Ramos (cell line): ENCODE data around the gene MRFAP1L1.
"Not testable (repeated sequence)": the region's sequence is repeated elsewhere in the genome, so short reads cannot be mapped to it uniquely, and the experiment has no call there.

Source experiments
- in situ Hi-C: fragments of 300-500 bp; cut with MboI; formaldehyde crosslinking; loops from one replicate; pipeline ENCODE4 v1.14.3; 2022; ENCODE audit warnings: low sequenced_read_pairs; ENCODE audit not compliant: unreplicated experiment

MRFAP1L1 gene

GRCh38 chr4:6693231-6694176, 16.2 kb downstream of the MRFAP1L1 start, which contains the start of gene S100P:
TSS of gene S100P (plus strand) at chr4:6693878. CDS start at chr4:6693933, 55 bp downstream.
- in situ Hi-C loops = no loop called here

DNA sequence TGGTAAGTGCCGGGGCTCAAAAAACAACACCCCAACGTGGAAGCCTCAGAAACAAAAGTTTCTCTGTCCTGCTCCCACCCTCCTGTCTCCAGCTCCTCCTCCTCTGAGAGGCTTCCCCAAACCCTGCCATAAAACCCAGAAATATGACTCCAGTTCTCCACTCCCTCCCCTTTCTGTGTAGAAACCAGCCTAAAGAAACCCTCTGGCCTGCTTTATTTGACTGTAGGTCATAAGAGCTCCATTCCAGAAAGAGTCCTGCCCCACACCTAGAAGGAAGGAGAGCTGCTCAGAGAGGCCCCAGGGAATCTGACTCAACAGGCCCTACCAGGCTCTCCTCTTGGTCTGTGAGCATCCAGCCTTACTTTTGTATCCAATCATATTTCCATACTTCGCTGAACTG, 16.9 kb downstream of the MRFAP1L1 start:
- in situ Hi-C loops = no loop called here

DNA sequence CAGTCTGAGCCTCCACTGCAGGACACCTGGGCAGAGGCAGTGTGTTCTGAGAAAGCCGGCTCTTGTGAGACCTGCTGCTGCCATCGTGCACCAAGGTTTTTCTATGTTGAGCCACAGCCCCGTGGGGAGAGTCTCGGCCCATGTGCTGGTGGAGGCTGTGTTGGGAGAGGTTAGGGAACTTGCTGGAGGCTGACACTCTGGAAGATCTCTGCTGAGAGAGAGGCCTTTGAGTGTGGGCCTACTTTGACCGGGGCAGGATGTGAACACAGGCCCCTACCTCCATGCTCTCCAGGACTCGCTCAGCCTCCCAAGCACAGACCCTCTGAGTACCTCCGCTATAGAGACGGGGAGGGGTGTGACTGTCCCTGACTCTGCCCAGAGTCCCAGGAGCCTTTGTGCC, 17.3 kb downstream of the MRFAP1L1 start:
- in situ Hi-C loops = no loop called here

- in situ Hi-C loops = no loop called here
These were observed 20.1 kb downstream of the MRFAP1L1 start for GRCh38 chr4:6689506-6689960.

GRCh38 chr4:6688879-6689505, 20.7 kb downstream of the MRFAP1L1 start:
- in situ Hi-C loops = no loop called here

DNA sequence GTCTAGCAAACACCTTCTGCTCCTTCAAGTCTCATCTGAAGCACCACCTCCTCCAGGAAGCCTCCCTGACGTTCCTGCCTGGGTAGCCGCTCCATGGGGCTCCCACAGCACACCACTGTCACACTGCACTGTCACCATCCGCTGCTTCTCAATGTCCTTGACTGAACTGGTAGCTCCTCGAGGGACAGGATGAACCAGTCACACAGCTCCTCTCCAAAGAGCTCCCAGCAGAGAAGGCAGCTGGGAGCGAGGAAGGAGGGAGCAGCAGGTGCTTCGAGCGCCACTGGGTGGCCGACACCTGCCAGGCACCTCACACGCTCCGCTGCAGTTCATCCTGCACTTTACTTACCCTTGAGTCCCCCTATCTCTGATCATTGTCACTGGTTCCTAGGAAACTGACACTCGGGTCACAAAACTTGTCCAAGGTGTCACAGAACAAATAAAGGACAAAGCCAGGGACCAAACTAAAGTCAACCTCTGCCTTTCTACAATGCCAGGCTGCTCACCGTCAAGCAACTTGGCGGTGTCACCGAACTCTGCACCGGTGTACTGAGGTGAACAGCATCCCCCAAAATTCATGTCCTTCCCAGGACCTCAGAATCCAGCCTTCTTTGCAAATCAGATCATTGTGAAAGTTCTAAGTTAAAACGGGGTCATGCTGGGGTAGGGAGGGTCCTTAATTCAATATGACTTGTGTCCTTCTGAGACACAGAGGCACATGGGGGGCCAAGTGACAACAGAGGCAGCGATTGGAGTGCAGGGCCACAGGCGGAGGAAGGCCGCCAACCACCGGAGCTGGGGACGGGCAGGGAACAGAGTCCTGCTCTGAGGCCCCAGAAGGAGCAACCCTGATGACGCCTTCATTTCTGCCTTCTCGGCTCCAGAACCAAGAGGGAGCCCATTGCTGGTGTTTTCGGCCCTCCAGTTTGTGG, 21.5 kb downstream of the MRFAP1L1 start:
- in situ Hi-C loops = no loop called here

GRCh38 chr4:6686104-6686787, 23.4 kb downstream of the MRFAP1L1 start:
- in situ Hi-C loops = no loop called here

GRCh38 chr4:6684656-6685055, 25.0 kb downstream of the MRFAP1L1 start:
- in situ Hi-C loops = no loop called here

DNA sequence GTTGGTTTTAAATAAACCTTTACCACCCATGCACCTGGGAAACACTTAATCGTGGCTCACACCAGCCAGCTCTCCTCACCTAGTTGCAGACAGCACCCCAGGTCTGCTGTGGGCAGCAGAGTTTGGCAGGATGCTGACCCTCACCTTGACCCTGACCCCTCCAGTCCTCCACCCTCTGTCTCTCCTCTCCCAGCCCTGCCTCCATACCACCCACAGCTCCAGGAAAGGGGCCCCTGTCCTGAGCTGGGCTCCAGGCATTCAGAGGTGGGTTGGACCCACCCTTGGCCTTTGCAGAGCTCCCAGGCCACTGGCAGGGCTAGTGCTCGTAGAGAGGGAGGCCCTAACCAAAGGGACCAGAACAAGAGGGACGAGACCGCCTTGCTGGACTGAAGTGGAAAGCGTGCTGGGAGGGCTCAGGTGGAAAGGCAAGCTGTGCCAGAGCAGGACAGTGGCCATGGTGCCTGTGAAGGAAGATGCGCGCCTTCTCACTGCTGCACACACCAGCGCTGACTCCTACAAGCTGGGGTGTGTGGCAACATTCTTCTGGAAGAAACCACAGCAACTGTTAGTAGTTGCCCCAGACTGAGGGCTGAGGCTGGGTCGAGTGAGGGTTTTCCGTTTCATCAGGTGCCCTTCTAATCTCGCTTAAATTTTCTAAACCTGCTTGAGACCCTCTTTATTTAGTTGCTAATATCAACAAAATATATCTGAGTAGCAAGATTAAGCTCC, 26.6 kb downstream of the MRFAP1L1 start:
- in situ Hi-C loops = no loop called here

GRCh38 chr4:6681191-6681590, 28.5 kb downstream of the MRFAP1L1 start:
- in situ Hi-C loops = no loop called here

DNA sequence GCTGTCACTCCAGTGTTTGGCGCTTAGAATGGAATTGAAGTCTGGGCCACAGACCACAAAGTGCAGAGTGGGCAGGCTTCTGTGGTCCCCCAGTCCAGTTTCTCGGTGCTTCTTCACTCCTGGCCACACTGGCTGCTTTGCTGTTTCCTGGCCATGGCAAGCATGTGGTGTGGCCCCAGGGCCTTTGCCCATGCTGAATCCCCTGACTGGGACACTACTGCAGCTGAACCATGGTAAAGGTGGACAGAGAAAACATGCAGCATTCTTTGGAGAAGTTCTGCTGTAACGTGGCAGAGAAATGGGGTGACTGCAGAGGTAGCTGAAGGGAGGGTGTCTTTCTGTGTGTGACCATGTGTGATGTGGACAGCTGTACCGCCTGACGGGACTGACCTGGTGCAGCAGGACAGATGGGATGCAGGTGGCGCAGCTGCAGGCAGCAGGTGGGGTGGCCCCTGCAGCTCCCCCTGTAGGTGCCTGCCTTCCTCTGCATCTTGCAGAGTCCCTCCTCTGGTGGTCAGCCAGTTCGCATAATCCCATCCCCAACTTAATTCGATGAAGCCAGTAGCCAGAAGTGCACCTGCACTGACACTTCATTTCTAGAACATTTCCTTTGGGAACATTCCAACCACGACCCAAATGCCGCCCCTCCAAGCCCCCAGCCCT, 29.2 kb downstream of the MRFAP1L1 start:
- in situ Hi-C loops = no loop called here

- in situ Hi-C loops = no loop called here
These were observed 32.7 kb downstream of the MRFAP1L1 start for GRCh38 chr4:6676722-6677558.

GRCh38 chr4:6674500-6675149, 35.0 kb downstream of the MRFAP1L1 start:
- in situ Hi-C loops = no loop called here

- in situ Hi-C loops = no loop called here
These were observed 35.8 kb downstream of the MRFAP1L1 start for GRCh38 chr4:6673660-6674499.

DNA sequence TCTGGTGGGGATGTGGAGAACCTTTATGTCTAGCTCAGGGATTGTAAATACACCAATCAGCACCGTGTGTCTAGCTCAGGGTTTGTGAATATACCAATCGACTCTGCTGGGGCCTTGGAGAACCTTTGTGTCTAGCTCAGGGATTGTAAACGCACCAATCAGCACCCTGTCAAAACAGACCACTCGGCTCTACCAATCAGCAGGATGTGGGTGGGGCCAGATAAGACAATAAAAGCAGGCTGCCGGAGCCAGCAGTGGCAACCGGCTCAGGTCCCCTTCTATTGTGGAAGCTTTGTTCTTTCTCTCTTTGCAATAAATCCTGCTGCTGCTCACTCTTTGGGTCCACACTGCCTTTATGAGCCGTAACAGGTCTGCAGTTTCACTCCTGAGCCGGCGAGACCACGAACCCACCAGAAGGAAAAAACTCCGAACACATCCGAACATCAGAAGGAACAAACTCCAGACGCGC, 36.4 kb downstream of the MRFAP1L1 start:
- in situ Hi-C loops = not testable (repeated sequence)

GRCh38 chr4:6672541-6673190, 37.0 kb downstream of the MRFAP1L1 start:
- in situ Hi-C loops = not testable (repeated sequence)
